ENCODE results near the gene ERC1.
"Not testable (repeated sequence)": the region's sequence is repeated elsewhere in the genome, so short reads cannot be mapped to it uniquely, and the experiment has no call there.

The ERC1 gene

DNA sequence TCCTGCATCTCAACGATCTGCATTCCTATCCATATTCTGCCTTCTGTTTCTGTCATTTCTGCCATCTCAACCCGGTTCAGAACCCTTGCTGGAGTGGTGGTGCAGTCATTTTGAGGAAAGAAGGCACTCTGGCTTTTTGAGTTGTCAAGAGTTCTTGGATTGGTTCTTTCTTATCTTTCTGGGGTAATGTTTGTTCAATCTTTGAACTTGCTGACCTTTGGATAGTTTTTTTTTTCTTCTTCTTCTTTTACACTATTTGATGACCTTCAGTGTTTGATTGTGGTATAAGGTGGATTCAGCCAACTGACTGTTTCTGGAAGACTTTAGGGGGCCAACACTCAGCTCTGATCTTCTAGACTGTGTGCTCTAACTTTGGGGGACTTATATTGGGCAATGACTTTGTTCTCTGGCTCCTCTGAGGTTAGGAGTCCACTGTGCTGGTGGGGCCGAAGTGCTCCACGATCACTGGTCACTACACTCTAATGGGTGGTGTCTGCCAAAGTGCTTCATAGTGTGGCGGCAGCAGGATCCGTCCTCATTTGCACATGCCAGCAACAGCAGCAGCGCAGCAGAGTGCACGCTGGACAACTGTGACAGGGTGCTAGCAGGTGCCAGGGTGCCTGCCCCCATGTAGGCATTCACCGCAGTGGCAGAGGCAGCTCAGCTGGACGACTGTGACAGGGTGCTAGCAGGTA lies 347.6 kb downstream of the ERC1 start:
- FAIRE-seq: no peak

DNA sequence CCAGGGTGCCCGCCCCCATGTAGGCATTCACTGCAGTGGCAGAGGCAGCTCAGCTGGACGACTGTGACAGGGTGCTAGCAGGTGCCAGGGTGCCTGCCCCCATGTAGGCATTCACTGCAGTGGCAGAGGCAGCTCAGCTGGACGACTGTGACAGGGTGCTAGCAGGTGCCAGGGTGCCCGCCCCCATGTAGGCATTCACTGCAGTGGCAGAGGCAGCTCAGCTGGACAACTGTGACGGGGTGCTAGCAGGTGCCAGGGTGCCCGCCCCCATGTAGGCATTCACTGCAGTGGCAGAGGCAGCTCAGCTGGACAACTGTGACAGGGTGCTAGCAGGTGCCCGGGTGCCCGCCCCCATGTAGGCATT lies 348.1 kb downstream of the ERC1 start:
- not testable (repeated sequence) for FAIRE-seq; DNase-seq (ENCODE audit: insufficient read length, low spot score)

More for the DNA sequence above, 347.6 kb downstream of the ERC1 start:
- no peak for DNase-seq (ENCODE audit: insufficient read length, low spot score)

DNA sequence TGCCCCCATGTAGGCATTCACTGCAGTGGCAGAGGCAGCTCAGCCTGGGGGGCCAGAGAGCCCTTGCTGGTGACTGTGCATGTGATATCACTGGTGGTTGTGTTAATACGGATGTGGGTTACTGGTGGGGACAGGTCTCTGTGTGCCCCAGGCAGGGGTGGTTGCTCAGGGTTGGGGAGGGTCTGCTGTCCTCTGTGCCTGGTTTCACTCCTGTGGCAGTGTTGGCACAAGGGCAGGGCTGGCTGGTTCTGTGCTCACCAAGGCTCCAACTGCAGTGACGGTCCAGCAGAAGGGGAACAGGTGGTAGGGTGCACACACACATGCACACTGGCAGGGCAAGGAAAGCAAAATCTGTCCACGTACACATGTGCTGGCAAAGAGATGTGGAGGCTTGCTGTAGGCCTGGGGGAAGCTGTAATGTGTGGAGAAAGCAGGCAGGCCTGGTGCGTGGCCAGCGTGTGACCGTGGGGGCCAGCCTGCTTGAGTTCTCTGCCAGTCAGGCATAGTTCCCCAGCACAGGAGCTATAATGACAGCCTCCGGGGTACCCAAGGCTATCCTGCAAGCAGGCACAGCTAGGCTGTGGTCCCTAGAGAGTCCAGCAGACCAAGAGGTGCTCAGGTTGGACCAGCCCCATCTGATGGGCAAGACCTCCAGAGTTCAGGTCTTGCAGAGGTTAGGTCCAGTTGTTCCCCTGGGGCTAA lies 348.7 kb downstream of the ERC1 start:
- DNase-seq (ENCODE audit: insufficient read length, low spot score) (no peak), FAIRE-seq (no peak)

DNA sequence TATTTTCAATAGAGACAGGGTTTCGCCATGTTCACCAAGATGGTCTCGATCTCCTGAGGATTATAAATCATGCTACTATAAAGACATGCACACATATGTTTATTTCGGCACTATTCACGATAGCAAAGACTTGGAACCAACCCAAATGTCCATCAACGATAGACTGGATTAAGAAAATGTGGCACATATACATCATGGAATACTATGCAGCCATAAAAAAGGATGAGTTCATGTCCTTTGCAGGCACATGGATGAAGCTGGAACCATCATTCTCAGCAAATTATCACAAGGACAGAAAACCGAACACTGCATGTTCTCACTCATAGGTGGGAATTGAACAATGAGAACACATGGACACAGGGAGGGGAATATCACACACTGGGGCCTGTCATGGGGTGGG lies 350.2 kb downstream of the ERC1 start:
- FAIRE-seq; DNase-seq (ENCODE audit: insufficient read length, low spot score): not testable (repeated sequence)

DNA sequence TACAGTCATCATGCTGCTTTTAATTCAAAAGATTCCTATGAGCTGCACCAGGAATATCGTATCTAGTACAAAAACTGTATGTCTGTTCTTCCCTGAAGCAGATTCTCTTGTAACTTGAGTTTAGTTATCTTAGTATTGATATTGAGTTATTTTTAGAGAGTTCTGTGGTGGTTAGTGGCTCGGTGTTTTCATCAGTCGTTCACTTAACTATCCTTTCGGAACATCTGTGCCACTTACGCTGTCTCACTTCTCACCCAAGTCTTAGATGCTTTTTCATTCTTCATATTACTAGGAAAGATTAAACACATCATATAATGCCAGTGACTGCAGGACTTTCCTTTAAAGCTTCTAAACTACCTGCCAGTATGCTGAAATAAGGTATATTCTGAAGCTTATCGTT lies 352.4 kb downstream of the ERC1 start:
- FAIRE-seq: no peak

DNA sequence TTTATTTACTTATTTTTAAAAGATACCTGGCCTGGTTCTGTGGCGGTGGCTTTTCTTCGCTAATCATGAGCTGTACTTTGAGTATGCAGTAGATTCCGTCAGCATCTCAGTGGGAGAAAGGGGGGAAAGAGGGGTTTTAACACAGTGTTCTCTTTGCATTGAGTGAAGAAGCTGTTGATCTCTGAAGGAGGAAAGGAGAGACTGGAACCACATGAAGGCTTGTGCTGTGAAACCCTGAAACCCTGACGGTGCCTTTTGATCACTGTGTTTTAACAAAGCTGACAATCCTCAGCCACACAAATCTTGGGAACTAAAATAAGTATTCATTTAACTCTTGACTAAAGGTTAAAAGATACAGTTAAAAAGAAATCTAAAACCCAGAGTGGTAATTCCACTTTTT lies 353.2 kb downstream of the ERC1 start:
- DNase-seq (ENCODE audit: insufficient read length, low spot score) (no peak), FAIRE-seq (no peak)

More for the DNA sequence above, 352.4 kb downstream of the ERC1 start:
- DNase-seq (ENCODE audit: insufficient read length, low spot score): no peak

DNA sequence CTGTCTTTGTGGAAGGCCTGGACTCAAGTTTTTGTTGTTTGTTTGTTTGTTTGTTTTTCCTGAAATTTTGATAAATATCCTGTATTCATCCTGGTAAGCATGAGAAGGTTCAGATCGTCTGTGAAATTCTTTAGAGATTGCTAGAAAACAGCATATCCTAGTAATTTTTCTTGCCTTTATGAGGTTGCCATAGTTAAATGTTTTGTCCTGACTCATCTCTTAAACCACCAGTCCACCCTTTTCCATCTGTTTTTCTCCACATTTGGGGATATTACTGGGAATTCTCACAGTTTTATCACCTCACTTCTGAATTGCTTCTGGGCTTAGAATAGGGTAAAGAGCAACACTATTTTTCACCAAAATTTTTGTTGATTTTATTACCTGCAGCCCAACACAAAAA lies 355.1 kb downstream of the ERC1 start:
- FAIRE-seq (no peak), DNase-seq (ENCODE audit: insufficient read length, low spot score) (no peak)

DNA sequence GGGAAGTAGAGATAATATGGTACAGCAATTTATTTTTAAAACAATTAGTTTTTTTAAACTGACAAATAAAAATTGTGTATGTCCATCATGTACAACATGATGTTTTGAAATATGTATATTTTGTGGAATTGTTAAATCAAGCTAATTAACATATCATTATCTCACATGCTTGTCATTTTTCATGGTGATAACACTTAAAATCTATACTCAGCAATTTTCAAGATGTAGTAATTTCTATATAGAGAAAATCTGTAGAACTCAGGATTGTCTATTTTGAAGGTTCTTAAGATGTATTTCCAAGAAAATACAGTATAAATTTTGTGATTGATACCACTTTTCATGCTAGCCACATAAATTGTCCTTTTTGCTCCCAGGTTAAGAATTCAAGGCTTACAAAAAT lies 356.3 kb downstream of the ERC1 start:
- DNase-seq (ENCODE audit: insufficient read length, low spot score) (no peak), FAIRE-seq (no peak)

DNA sequence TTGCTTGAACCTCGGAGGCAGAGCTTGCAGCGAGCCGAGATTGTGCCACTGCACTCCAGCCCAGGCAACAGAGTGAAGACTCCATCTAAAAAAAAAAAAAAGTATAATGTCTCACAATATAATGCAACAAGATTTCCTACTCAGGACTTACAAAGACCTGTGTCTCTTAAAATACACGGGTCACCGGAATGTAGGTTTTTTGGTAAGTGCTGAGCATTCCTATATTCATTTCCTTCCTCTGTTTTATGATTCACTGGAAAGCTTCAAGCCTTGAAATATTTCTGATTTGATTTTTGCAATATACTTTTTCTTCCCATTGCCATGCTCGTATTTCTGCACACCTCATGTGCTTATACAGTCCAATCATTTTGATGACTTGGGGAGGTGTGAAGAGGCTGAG lies 357.6 kb downstream of the ERC1 start:
- DNase-seq (ENCODE audit: insufficient read length, low spot score) (no peak), FAIRE-seq (no peak)

DNA sequence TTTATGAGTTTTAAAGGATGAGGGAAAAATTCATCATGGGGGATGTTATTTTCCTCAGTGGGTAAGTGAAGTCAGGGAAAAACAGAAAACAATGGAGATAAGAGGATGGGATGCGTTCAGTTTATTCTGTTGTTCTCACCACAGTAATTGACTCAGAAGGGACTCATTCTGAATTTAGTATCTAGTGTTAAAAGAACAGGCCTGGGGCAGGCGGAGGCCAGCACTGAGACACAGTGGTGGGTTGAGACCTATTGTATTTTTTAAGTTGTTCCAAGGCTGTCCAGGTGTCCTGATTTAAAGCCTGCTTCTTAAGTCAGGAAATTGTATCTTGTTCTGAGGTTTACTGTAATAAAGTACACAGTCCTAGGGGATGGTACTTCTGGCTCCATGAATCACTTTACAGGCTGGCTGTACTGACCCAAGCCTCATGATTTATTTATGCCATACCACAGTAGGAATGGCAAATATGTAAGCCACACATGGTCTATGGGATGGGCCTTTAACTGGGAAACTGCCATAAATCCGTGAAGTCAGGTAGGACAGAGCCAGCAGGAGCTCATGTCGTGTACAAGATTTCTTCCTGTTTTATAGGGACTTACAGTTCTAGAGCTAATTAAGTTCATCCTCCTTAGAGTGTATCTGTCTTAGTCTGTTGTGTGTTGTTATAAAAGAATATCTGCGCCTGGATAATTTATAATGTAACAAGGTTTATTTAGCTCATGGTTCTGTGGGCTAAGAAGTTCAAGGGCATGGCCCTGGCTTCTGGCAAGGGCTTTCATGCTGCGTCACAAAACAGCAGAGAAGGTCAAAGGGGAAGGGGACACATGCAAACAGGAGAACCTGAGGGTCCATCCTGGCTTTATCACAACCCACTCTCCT lies 359.3 kb downstream of the ERC1 start:
- FAIRE-seq (no peak), DNase-seq (ENCODE audit: insufficient read length, low spot score) (no peak)

DNA sequence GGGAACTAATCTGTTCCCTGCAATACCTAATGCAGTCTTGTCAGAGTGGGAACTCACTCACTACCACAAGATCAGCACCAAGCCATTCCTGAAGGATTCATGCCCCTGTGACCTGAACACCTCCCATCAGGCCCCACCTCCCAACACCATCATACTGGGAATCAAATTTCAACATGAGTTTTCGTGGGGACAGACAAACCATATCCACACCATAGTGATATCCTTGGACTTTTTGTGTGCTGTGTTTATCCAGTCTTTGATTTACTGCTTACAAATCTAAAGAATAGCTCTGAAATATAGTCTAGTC lies 359.9 kb downstream of the ERC1 start:
- FAIRE-seq (no peak), DNase-seq (ENCODE audit: insufficient read length, low spot score) (no peak)

DNA sequence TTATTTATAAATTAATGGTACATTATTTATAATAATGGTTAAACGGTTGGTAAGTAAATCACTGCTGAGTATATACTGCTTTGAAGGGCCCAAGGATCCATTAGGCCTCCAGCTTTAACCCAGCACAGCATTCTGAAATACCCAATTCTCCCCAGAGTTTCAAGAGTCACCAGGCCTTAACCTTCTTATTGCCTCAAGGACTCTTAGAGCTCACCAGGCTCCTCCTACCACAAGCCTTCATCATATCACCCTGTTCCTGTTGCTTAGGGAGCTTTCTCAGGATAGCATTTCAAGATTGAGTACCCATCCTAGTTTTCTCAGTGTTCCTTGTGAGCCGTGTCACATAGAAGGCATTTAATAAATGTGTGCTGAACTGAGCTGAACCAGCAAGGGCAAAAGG lies 360.9 kb downstream of the ERC1 start:
- no peak for DNase-seq (ENCODE audit: insufficient read length, low spot score)
- FAIRE-seq: no peak

DNA sequence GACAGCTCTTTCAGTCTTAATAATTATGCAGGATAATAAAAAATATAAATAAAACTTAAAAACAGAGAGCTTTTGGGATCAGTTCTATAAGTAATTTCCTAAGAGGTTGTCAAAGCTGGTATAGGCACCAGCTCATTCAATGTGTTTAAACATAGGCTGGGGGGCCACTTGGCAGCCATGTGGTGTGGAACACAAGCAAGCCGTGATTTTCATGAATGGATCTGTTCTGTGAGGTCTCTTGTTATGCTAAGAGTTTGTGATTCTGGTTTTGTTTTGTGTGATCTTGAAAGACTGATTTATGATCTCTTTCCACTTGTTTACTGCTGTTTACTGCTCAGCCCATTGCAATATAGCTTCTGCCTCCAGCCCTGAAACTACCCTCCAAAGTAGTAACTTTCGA lies 362.4 kb downstream of the ERC1 start:
- DNase-seq (ENCODE audit: insufficient read length, low spot score): no peak
- no peak for FAIRE-seq

DNA sequence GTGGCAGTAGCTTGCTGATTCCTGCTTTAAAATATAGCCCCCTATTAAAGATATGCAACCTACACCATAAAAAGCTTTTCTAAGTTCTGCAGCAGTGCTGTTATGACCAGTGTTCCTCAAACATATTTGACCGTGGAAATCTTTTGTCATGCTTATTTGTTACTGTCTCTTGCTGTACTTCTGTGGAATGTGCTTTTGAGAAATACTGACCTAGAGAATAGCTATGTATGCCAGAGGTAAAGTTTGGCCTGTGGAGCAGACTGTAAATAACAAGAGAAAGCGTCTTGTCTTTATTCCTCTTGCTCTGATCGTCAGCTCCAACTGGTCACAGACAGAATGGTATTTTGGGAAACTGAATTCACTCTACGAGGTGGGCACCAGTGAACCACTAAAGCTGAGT lies 364.4 kb downstream of the ERC1 start:
- no peak for FAIRE-seq

DNA sequence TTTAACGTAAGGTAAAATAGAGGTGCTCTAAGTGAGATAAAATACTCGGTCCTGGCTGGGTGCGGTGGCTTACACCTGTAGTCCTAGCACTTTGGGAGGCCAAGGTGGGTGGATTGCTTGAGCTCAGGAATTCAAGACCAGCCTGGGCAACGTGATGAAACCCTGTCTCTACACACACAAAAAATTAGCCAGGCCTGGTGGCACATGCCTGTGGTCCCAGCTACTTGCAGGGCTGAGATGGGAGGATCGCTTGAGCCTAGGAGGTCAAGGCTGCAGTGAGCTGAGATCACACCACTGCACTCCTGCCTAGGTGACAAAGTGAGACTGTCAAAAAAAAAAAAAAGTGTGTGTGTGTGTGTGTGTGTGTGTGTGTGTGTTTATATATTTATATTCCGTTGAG lies 364.8 kb downstream of the ERC1 start:
- not testable (repeated sequence) for DNase-seq (ENCODE audit: insufficient read length, low spot score); FAIRE-seq

More for the DNA sequence above, 364.4 kb downstream of the ERC1 start:
- no peak for DNase-seq (ENCODE audit: insufficient read length, low spot score)

DNA sequence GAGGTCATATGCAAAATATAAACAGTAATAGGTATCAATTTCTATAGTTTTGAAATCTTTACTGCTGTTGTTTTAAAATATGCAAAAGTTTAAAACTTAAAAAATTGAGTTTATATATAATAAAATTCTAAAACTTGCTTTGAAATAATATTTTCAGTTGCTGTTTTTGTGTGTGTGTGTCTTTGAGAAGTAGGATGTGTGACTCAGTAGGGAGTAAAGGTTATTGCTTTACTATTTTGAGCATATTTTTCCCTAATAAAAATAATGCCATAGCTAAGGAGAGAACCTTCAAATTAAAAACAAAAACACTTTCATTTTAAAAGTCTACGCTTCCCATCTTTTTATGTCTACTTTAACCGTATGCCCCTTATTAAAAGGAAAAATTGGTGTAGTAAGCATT lies 365.3 kb downstream of the ERC1 start:
- no peak for FAIRE-seq
- DNase-seq (ENCODE audit: insufficient read length, low spot score): no peak

DNA sequence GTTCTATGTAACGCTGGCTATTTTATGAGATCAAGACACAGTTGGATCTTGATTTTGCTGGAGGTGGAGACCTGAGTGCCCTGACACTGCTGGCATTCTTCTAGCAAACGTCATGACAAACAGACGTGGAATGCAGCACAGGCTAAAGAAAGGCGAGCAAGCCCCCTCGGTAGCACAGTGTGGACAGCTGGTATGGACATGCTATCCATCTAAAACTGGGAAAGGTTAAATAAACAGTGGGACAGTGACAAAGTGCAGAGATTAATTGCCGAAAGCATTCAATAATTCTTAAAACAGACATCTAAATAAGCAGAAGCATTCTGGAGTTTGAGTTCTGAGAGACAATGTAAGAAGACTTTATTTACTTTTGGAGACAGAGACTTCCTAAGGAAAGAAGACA lies 366.1 kb downstream of the ERC1 start:
- DNase-seq (ENCODE audit: insufficient read length, low spot score): no peak

DNA sequence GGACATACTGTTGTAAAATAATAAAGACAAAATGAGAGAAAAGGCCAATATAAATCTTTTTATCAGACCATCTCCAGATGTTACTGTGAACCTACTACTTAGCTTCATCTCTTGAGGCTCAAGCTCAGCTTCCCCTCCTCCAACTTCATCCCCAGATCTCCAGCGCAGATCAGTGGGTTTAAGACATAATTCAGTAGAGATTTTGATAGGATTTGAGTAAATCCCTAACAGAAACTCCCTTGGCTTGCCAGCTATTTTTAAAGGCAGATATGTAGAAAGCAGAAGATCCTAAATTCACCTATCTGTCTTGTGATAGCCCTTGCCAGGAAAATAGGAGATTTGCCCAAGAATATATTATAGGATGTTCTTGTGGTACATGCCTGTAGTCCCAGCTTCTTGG lies 366.7 kb downstream of the ERC1 start:
- DNase-seq (ENCODE audit: insufficient read length, low spot score): no peak
- FAIRE-seq: no peak

More for the DNA sequence above, 366.1 kb downstream of the ERC1 start:
- no peak for FAIRE-seq

DNA sequence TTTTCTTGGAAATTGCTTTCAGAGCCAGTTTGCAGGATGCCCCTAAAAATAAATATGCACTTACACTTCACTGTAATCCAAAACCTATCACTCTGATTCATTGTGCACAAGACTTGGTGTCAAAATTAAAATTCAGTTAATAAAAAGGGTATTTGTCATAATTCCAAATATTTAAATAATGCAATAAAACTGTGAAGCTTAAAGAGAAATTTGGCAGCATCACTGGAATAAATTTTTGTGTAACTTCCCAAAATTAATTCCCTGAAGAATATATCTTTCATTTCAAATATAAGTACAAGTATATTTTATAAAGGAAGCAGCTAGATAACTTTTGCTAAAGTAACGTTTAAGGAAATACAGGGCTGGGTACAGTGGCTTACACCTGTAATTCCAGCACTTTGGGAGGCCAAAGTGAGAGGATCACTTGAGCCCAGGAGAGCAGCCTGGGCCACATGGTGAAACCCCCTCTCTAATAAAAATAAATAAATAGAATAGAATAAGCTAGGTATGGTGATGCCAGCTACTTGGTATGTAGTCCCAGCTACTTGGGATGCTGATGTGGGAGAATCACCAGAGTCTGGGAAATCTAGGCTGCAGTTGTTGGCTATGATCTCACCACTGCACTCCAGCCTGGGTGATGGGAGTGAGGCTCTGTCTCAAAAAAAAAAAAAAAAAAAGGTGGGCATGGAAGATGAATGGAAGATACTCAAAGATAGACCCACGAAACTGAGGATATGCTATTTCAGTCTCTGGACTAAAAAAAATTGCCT lies 369.6 kb downstream of the ERC1 start:
- no peak for FAIRE-seq
- no peak for DNase-seq (ENCODE audit: insufficient read length, low spot score)

DNA sequence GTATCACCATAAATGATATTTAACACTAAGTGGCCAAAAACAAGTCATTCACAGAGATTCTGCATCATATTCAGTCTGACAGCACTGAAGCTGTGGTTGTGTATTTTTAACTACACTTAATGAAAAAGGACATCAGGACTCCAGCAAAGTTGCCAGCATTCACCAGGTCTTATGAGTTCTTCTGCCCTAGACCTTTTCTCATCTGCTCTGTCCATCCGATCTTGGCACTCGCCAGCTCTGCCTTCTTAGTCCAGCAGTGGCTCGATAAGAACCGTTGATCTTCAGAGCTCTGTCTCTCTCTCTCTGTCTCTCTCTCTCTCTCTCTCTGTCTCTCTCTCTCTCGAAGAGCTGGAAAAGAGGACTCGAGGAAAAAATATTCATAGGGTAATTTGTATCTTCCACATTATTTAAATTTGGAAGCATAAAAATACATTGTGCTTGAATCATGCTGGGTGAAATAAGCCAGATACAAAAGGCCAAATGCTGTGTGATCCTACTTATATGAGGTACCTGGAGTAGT lies 371.2 kb downstream of the ERC1 start:
- FAIRE-seq: no peak
- no peak for DNase-seq (ENCODE audit: insufficient read length, low spot score)

DNA sequence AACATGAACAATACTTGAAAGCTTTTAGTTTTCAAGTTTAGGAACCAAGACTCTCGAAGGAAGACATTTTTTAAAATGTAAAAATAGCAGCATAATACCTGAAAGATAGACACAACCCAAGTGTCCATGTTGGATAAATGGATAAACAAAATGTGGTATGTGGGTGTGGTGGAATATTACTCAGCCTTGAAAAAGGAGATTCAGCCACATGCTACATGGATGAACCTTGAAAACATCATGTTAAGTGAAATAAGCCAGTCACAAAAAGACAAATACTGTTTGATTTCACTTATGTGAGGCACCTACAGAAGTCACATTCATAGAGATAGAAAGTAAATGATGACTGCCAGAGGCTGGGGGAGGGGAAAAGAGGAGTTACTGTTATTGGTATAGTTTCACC lies 374.7 kb downstream of the ERC1 start:
- DNase-seq (ENCODE audit: insufficient read length, low spot score) (no peak), FAIRE-seq (no peak)
